HK-2 (cell line): Measurements from ENCODE around the gene NR4A1.

Source experiments
- DNase-seq: peaks from one replicate; pipeline ENCODE4 v3.0.0-alpha.2; 2018; ENCODE audit not compliant: unreplicated experiment

Gene NR4A1

DNA sequence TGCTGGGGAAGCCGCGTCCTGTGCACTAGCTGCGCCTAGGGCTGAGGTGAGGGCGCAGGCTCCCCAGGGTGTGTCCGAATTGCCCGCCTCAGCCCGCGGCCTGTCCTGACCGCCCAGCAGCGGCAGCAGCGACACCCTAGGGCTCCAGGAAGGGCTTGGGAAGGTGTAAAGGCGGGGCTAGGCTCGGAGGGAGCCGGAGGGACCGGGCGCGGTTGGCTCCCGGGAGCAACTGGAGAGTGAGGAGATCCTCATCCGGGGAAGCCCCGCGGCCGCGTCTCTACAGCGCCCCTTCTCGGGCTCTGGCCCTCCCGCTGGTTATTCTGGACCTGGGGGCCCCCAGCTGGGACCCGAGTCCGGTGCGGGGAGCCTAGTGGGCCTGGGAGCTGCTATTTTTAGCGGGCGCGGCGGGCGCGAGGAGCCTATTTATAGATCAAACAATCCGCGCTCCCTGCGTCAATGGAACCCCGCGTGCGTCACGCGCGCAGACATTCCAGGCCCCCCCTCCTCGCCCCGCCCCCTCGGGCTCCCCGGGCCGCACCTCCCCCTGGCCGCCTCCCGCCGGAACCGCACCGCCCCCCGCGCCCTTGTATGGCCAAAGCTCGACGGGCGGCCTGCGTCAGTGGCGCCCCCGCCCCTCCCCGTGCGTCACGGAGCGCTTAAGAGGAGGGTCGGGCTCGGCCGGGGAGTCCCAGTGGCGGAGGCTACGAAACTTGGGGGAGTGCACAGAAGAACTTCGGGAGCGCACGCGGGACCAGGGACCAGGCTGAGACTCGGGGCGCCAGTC is at the start of gene NR4A1:
TSS of gene NR4A1 (plus strand) at position 685 of the 784 bp plus-strand sequence. CDS start 2,887 bp downstream, outside the sequence.
- peak; percentile 94 for DNase-seq

DNA sequence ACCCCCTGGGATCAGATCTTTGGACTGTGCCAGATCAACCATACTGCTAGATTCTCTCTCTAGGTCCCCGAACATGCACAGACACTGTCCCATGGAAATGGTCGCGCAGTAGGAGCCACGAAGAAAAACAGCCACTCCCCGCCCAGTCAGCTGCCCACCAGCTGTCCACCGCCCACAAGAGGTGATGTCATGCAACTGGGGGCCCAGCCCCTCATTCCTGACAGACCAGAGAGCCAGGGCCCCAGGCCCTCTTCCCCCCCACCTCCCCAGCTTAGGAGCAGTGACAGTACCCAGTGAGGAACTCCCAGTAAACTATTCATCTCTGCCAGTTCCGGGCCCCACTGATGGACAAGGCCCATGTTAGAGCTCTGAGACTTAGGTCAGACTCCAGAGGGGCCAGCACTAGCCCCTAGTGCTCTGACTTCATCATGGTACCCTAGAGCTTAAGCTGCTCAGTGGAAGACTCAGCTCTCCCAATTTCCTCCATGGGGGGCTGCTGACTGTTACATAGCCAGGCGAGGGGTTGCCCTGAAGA is 48.2 kb upstream of the NR4A1 start:
- no peak for DNase-seq

DNA sequence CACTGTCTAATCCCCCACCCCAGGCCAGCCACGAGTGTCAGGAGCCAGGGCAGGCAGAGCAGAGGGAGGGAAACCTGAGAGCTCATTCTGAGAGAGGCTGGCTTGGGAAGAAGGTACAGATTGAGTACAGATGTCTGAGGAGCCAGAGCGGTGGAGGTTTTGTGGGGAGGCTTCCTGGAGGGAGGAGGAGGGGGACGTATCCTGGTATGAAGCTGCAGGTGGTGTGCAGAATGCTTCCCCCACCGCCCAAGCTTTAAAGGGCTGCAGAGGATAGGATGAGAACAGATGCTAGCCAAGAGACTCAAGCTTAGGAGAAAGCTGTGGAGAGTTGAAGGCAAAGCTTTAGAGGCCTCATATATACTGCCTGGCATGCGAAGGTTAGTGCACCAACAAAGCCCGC is 47.7 kb upstream of the NR4A1 start:
- no peak for DNase-seq

DNA sequence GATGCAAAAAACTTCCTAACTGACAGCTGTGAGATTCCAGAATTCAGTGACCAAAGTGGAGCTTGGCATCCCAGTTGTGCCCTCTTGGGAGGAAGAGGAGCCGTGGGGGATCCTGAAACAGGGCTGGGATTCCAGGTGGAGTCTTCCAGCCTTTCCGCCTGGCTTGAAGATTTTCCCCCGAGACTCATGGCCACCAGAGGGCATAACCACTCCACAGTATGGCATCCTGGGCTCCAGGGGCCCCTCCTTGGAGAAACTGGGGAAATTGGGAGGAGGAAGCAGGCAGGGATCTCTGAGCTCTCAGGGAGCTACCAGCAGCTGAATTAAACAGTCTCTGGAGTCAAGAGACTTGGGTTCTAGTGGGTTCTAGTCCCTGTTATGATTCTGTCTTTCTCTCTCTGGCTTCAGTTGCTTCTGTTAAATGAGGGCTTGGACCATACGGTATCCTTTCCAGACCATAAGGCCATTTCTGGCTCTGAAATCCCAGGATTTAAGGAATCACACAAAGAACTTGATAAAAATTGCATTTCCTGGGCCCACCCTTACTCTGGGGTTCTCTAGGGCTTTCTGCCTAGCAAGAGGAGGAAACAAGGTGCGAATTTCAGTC is 47.1 kb upstream of the NR4A1 start:
- peak; percentile 72 for DNase-seq

DNA sequence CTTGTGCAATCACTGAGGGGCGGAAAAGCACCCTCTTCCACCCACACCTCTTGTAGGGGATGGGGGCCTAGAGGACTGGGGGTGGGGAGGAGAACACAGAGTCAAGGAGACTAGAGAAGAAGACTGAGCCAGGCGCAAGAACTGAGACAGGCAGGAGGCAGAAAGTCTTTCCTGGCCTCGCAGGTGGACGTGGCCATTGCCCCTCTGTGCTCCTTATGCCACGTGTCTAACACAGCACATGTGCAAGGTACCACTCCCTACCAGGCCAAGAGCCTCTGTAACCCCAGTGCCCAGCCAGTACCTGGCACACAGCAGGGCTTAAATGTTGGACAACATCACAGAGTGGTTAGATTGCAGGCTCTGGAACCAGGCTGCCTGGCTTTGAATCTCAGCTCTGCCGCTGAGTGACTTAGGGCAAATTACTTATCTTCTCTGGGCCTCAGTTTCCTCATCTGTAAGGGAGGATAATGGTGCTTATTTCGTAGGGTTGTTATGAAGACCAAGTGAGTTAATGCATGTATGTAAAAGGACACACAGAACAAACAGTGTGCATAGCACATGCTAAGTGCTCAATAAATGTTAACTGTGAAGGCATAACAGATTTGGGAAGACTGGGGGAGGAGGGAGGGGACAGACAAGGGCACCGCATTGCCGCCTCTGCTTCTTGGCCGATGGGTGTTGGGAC is 45.9 kb upstream of the NR4A1 start:
- no peak for DNase-seq

DNA sequence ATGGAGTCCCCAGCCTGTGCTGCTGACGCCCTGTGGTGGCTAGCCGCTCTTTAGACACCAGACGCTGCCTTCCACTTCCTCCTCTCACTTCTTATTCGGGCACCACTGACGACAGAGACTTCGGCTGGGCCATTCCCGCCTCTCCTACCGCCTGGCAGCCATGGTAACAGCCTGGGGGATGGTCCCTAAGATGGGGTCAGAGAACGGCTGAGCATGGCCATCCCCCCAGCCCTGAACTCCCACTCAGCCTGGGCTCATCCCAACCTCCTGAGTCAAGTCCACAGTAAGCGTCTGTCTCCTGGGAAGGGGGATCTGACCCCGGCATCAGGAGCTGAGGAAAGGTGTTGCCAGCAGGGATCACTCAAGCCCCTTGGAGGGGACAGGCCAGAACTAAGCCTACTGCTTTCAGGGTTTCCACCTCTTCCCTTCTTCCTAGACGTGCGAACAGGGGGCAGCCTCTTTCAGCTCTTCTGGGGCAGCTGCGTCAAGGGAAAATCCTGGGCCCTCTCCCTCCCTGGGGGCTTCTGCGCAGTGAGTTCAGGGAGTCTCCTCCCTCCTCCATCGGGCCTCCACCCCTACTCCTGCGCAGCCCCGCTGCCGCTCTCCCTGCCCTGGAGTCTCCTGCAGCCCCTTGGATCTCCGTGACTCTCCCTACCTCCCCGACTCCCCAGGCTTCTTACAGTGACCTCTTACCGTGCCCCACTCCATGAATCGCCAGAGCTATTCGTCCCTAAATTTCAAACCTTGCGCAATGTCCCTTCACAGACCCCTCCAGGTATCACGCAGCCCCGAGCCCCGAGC is 45.1 kb upstream of the NR4A1 start:
- DNase-seq: no peak

DNA sequence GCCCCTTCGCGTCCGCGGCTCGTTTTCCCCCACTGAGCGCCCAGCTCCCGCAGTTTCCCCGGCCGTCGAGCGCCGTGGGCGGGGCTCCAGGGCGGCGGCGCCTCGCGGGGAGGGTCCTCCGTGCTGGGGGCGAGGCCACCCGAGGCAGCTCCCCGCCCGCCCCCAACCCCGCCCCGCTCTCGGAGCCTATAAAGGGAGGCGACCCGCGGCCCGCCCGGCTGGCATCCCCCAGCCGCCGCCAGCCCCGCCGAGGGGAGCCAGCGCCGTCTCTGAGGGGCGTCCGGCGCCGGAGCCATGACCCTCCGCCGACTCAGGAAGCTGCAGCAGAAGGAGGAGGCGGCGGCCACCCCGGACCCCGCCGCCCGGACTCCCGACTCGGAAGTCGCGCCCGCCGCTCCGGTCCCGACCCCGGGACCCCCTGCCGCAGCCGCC is 44.5 kb upstream of the NR4A1 start, which contains the start of gene TAMALIN:
TSS of gene TAMALIN (plus strand) at position 221 of the 432 bp plus-strand sequence. CDS start at position 295, 74 bp downstream.
- DNase-seq: no peak

DNA sequence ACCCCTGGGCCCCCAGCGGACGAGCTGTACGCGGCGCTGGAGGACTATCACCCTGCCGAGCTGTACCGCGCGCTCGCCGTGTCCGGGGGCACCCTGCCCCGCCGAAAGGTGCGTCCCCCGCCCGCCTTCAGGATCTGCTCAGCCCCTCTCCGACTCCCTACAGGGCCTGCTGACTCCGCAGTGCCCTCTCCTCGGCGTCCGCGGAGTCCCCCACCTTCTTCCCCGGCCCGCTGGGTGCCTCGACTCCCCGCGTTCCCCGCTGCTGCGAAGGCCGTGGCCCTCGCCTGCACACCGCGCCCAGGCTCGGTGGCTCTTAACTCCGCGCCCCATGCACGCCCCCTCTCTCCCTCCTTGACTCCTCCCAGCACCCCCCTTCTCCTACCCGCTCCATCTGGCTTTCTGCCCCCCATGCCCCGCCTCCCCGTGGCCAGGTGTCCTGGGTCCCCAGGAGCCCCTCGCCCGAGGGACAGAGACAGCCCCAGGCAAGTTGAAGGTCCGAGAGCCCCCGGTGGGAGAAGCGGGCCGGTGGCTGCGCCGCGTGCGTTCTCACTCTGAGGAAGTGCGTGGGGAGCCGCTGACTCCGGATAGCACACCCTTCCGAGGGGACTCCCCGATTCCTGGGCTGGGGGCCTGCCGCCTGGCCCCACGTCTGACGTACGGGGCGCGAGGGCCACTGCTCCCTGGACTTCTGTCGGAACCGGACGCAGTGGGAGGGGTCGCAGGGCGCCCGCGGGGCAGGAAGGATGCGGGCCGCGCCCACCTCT is 43.9 kb upstream of the NR4A1 start:
- DNase-seq: no peak

DNA sequence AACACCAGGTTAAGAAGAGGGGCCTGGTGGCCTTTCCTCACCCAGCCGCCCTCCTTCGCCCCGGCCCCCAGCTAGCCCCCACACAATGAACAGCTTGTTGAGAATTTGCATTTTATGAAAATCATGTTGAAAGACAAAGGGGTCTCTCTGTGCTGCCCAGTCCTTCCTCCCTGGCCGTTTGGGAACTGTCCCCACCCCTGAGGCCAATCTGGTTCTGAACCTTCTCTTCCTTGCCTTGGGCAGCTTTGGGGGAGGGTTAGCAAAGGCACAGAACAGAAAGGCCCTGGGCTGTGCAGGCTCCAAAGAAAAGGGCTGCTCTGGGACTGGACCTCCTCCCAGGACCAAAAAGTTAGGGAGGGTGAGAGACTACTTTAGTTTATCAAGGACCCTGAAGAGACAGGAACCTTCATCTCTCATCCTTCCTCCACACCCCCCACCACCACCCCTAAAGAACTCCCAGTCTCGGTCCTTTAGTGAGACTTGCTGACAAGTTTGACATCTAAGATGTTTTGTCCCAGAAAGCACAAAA is 43.2 kb upstream of the NR4A1 start:
- no peak for DNase-seq

DNA sequence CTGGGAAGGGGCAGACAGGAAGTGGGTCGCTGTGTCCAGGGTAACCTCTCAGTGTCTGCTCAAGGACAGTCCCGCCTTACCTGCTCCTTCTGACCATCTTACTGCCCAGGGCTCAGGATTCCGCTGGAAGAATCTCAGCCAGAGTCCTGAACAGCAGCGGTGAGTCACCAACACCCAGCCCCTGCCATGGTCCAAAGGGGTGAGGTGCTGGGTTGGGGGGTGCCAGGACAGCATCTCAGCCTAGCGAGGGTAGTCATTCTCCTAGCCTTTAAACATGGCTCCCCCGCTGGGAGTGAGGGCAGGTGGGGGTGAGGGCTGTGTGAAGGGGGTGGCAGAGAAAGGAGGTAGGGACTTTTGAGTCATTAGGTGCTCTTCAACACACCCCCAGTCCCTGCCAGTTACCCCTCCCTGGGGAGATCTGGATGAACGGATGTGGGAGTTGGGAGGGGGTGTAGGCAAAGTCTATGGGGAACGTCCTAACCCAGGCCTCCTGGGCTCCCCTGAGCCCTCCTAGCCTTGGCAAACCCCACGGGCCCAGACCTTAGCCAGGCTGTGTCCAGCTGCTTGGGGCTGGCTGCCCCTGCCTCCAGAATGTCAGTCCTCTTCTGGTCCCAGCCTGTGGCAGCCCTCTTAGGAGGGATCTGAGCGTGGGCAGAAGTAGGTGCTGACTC is 42.0 kb upstream of the NR4A1 start:
- DNase-seq: no peak

DNA sequence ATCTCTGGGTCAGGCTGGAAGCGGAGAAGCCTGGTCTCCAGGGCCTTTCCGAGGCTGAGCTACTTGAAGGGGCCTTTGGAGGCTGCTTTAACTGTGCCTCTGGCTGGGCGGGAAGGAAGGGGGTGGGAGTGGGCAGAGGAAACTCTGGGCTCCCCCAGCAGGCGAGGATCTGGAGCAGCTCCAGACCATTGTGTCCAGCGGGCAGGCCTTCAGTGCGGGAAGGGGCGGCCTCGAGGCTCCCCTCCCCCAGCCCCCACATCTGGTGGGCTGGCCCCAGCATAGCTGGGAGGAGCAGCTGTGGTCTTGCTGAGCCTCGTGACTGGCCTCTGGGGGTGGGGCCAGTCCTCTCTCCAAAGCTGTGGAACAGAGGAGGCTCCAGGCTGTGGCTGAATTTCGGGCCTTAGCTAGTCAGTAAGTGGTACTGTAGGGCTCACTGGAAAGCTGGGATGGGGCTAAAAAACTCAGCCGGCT is 41.1 kb upstream of the NR4A1 start:
- DNase-seq: no peak

DNA sequence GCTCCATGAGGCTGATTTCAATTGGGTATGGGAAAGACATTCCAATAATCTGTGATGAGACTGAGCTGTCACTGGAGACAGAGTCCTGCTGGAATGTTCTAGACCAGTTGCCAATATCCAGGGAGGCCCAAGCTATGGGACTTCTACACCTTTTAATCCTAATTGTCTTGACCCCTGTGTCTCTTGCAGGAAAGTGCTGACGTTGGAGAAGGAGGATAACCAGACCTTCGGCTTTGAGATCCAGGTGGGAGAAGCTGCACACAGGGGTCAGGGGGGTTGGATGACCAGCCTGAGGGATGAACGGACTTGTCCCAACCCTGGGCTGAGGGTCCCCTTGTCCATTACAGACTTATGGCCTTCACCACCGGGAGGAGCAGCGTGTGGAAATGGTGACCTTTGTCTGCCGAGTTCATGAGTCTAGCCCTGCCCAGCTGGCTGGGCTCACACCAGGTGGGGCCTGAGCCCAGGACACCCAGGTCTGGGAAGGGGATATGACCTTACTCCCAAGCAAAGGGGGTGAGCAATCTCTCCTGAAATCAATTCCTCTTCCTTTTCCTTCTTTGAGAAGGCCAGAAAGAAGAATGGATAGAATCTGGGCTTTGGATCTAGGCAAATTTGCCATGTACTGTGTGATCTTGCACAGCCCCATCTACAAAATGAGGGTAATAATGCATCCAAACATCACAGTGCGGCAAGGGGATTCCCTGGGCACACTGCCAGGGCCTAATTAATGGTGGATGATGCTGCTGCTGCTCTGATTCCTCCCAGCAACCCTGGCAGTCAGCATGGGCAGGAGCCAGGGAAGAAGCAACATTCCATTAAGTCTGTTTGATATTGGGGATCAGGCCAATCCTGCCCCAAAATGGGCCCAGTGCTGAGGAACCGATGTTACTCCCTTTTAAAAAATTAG is 40.3 kb upstream of the NR4A1 start:
- no peak for DNase-seq

DNA sequence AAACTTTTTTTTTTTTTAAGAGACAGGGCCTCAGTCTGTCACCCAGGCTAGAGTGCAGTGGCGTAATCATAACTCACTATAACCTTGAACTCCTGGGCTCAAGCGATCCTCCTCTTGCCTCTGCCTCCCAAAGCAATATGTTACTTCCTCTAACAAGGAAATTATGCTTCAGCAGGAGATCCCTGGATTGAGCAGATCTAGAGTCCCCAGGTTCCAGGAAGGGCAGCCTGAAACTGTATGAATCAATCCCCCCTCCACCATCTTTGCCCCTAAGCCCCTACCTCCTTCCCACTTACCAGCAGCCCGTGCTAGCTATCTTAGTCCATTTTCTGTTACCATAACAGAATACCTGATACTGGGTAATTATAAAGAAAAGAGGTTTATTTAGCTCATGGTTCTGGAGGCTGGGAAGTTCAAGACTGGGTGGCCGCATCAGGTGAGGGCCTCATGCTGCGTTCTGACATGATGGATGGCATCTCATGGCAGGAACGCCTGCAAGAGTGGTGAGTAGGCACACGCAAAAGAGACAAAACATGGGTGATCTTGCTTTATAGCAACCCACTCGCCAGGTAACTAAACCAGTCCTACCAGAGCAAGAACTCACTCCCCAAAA is 39.5 kb upstream of the NR4A1 start:
- DNase-seq: no peak

DNA sequence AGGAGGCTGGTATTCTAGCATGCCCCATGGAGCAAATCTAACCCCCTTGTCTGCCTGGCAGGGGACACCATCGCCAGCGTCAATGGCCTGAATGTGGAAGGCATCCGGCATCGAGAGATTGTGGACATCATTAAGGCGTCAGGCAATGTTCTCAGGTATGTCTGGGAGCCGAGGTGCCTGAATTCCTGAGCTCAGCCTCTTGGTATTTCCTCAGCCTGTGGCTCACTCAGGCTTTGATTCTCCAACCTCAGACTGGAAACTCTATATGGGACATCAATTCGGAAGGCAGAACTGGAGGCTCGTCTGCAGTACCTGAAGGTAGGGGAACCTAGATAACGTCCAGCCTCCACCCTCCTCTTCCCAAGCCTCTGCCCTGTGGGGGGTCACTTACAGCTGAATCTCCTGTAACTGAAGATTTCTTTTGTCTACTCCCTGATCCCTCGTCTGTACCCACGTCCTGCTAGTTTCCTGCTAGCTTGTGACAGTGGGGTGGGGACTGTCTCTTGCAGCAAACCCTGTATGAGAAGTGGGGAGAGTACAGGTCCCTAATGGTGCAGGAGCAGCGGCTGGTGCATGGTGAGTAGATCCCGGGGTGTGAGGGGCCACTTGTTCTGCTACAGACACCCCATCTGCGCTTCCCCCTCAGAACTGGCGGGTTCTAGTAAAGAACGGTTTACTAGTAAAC is 37.5 kb upstream of the NR4A1 start:
- DNase-seq: no peak

DNA sequence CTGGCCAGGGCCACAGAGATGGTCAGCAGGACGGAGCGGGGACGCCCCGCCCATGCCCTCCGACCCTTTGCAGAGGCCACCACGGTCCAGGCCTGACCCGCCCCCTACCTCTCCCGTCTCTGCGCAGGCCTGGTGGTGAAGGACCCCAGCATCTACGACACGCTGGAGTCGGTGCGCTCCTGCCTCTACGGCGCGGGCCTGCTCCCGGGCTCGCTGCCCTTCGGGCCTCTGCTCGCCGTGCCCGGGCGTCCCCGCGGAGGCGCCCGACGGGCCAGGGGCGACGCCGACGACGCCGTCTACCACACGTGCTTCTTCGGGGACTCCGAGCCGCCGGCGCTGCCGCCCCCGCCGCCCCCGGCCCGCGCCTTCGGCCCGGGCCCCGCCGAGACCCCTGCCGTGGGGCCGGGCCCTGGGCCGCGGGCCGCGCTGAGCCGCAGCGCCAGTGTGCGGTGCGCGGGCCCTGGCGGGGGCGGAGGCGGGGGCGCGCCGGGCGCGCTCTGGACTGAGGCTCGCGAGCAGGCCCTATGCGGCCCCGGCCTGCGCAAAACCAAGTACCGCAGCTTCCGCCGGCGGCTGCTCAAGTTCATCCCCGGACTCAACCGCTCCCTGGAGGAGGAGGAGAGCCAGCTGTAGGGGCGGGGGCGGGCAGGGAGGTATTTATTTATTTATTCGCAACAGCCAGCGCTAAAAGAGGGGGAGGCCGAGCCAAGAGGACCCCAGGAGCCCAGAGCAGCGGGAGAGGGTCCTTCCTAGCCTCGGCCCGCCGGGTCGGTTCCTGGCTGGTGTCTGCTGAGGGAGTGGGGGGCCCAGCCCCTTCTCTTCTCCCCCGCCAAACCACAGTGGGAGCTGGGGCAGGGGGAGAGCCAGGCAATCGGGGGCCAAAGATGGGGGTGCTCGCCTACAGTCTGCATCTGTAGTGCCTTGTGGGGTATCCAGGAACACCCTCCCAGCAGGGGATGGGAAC is 36.4 kb upstream of the NR4A1 start:
- no peak for DNase-seq

DNA sequence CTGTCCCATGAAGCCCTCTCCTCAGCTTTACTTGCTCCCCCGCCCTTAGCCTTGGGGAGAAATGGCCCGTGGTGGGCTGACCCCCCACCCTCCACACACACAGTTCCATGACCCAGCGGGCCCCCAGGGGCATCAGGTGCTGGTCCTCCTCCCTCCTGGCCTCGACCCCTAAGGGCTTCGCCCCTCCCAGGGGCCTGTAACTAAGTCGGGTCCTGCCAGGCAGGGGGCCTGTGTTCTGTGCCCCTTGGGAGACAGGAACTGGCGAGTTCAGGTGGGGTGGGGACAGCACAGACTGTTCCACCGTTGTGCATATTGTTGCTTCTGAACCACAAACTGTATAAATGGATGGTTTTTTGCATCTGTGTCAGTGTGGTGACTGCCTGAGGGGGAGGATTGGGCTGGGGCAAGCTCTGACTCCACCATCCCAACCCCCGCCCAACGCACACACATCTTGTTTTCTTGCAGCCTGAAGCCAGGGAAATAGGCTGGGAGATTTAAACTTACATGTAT is 35.7 kb upstream of the NR4A1 start:
- DNase-seq: no peak
